ENCODE data around the gene CBX8. TPM values are rescaled to one million over a fixed set of nuclear protein-coding genes. Genes with fewer than 3 reads are reported as not detected.

Gene CBX8
- total RNA-seq, 4 donors from 2014 or later = 2.3 to 6.4 (median 3.1) TPM

- Histone ChIP-seq H3K4me3 (no peak overlapping the region), H3K9me3 (no peaks in the 10 kb centered on the region), H3K4me1 (peaks cover 29% of the 10 kb centered on the region), H3K27ac (no peak overlapping the region), H3K36me3 (no peaks in the 10 kb centered on the region), H3K27me3 (peaks cover 79% of the 10 kb centered on the region)
- TF ChIP-seq POLR2A (IDR thresholded peaks at IDR 0.05) (no peak), CTCF (IDR thresholded peaks at IDR 0.05) (no peak), POLR2AphosphoS5 (IDR thresholded peaks at IDR 0.05) (no peak), EP300 (IDR thresholded peaks at IDR 0.05) (no peak)
- 94% methylated on average over 5 of the region's 5 CpGs for WGBS
- no peak for DNase-seq (ENCODE audit: low spot score in 2 of 2)
Measured at GRCh38 chr17:79743614-79744013, 53.3 kb downstream of the CBX8 start.

- peaks cover 79% of the 10 kb centered on the region for H3K27me3 ChIP-seq
Measured at GRCh38 chr17:79742951-79743476, 53.9 kb downstream of the CBX8 start.

GRCh38 chr17:79742589-79742918, 54.3 kb downstream of the CBX8 start:
- no peak for TF ChIP-seq CTCF (IDR thresholded peaks at IDR 0.05)
- TF ChIP-seq EP300 (IDR thresholded peaks at IDR 0.05) = no peak
- peaks cover 79% of the 10 kb centered on the region for H3K27me3 ChIP-seq

More at GRCh38 chr17:79742951-79743476, 53.9 kb downstream of the CBX8 start:
- DNase-seq (ENCODE audit: low spot score in 2 of 2) = no peak
- Histone ChIP-seq H3K4me3 (no peak overlapping the region), H3K36me3 (no peaks in the 10 kb centered on the region), H3K9me3 (no peaks in the 10 kb centered on the region), H3K4me1 (peaks cover 23% of the 10 kb centered on the region), H3K27ac (no peak overlapping the region)
- WGBS = 82% methylated on average over 5 of the region's 7 CpGs
- TF ChIP-seq CTCF (IDR thresholded peaks at IDR 0.05) = no peak
- no peak for TF ChIP-seq EP300 (IDR thresholded peaks at IDR 0.05)
- TF ChIP-seq POLR2A (IDR thresholded peaks at IDR 0.05) = no peak
- TF ChIP-seq POLR2AphosphoS5 (IDR thresholded peaks at IDR 0.05) = no peak

More at GRCh38 chr17:79742589-79742918, 54.3 kb downstream of the CBX8 start:
- no peaks in the 10 kb centered on the region for H3K9me3 ChIP-seq
- WGBS = 100% methylated on average over 1 of the region's 1 CpG
- H3K4me1 ChIP-seq = peaks cover 18% of the 10 kb centered on the region
- no peak overlapping the region for H3K27ac ChIP-seq
- no peaks in the 10 kb centered on the region for H3K36me3 ChIP-seq
- H3K4me3 ChIP-seq = no peak overlapping the region
- no peak for DNase-seq (ENCODE audit: low spot score in 2 of 2)

Other genes starting within 250 kb of the CBX8 start
- gene RBFOX3, start 186.0 kb downstream of the CBX8 start, total RNA-seq = not detected
- gene ENPP7, start 66.1 kb downstream of the CBX8 start, total RNA-seq = not detected
- gene CBX2, start 18.9 kb downstream of the CBX8 start, total RNA-seq = 1 to 10 TPM; 2.2 to 7.0 (median 5.2) TPM
- gene CBX4, start 42.4 kb upstream of the CBX8 start, total RNA-seq = 10 to 100 TPM; 33.0 to 47.7 (median 38.0) TPM
- 10 to 100 TPM; 18.6 to 33.6 (median 22.7) TPM for gene TBC1D16, start 238.8 kb upstream of the CBX8 start, total RNA-seq
- 1 to 10 TPM; 1.2 to 4.4 (median 2.9) TPM for gene CCDC40, start 239.6 kb upstream of the CBX8 start, total RNA-seq